ENCODE measurements around the gene PRSS33.

PRSS33 gene

GRCh38 chr16:2767891-2768290 lies 19.5 kb downstream of the PRSS33 start:
- no peak for TF ChIP-seq CTCF (IDR thresholded peaks at IDR 0.05; ENCODE audit: low read depth, low read length)
- peak in 1 of 2 donors; percentile 53 for DNase-seq (ENCODE audit: low read depth in 2 of 2)
- no peak overlapping the region for H3K4me3 ChIP-seq (replicated peaks in 1 of 2; ENCODE audit: low read depth in 2 of 2, low read length in 2 of 2)

GRCh38 chr16:2767140-2767731 lies 20.1 kb downstream of the PRSS33 start:
- TF ChIP-seq CTCF (IDR thresholded peaks at IDR 0.05; ENCODE audit: low read depth, low read length), result no peak
- DNase-seq (ENCODE audit: low read depth in 2 of 2), result no peak
- no peak overlapping the region for H3K4me3 ChIP-seq (replicated peaks in 1 of 2; ENCODE audit: low read depth in 2 of 2, low read length in 2 of 2)

GRCh38 chr16:2766430-2767139 lies 20.8 kb downstream of the PRSS33 start:
- TF ChIP-seq CTCF (IDR thresholded peaks at IDR 0.05; ENCODE audit: low read depth, low read length), result no peak
- no peak overlapping the region for H3K4me3 ChIP-seq (replicated peaks in 1 of 2; ENCODE audit: low read depth in 2 of 2, low read length in 2 of 2)
- no peak for DNase-seq (ENCODE audit: low read depth in 2 of 2)

DNA sequence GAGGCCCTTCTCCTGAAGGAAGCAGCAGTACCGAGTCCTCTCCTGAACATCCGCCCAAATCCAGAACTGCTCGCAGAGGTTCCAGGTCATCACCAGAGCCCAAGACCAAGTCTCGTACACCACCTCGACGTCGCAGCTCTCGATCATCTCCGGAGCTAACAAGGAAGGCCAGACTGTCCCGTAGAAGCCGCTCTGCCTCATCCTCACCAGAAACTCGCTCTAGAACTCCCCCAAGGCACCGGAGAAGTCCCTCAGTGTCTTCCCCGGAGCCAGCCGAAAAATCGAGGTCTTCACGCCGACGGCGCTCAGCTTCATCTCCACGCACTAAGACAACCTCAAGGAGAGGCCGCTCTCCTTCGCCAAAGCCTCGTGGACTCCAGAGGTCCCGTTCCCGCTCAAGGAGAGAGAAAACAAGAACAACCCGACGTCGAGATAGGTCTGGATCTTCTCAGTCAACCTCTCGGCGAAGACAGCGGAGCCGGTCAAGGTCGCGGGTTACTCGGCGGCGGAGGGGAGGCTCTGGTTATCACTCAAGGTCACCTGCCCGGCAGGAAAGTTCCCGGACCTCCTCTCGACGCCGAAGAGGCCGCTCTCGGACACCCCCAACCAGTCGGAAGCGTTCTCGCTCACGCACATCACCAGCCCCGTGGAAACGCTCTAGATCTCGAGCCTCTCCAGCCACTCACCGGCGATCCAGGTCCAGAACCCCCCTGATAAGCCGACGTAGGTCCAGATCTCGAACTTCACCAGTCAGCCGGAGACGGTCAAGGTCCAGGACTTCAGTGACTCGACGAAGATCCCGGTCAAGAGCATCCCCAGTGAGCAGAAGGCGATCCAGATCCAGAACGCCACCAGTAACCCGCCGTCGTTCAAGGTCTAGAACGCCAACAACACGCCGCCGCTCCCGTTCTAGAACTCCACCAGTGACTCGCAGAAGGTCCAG lies 21.6 kb downstream of the PRSS33 start:
- no peak for DNase-seq (ENCODE audit: low read depth in 2 of 2)
- no peak for TF ChIP-seq CTCF (IDR thresholded peaks at IDR 0.05; ENCODE audit: low read depth, low read length)
- H3K4me3 ChIP-seq (replicated peaks in 1 of 2; ENCODE audit: low read depth in 2 of 2, low read length in 2 of 2), result no peak overlapping the region

DNA sequence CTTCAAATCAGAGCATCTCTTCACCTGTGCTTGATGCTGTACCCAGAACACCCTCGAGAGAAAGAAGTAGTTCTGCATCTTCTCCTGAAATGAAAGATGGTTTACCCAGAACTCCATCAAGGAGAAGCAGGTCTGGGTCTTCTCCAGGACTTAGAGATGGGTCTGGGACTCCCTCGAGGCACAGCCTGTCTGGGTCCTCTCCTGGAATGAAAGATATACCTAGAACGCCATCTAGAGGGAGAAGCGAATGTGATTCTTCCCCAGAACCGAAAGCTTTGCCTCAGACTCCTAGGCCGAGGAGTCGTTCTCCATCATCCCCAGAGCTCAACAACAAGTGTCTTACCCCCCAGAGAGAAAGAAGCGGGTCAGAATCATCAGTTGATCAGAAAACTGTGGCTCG lies 22.6 kb downstream of the PRSS33 start:
- no peak for DNase-seq (ENCODE audit: low read depth in 2 of 2)
- H3K4me3 ChIP-seq (replicated peaks in 1 of 2; ENCODE audit: low read depth in 2 of 2, low read length in 2 of 2), result no peak overlapping the region
- TF ChIP-seq CTCF (IDR thresholded peaks at IDR 0.05; ENCODE audit: low read depth, low read length), result no peak

GRCh38 chr16:2763173-2763572 lies 24.2 kb downstream of the PRSS33 start:
- no peak for TF ChIP-seq CTCF (IDR thresholded peaks at IDR 0.05; ENCODE audit: low read depth, low read length)
- H3K4me3 ChIP-seq (replicated peaks in 1 of 2; ENCODE audit: low read depth in 2 of 2, low read length in 2 of 2), result no peak overlapping the region
- no peak for DNase-seq (ENCODE audit: low read depth in 2 of 2)
